Upper lobe of right lung (tissue), 1 donor: ENCODE measurements around the gene YOD1. TPM values are rescaled to one million over a fixed set of nuclear protein-coding genes. Genes with fewer than 3 reads are reported as not detected.

Experiments used
- ATAC-seq: fragments of 200-7000 bp; cut with Tn5 transposase; one replicate; pipeline ENCODE4 v1.9.1; 2020; ENCODE audit warnings: mild to moderate bottlenecking, moderate library complexity
- DNase-seq: peaks from one replicate; pipeline ENCODE4 v3.0.0-alpha.2; 2020
- H3K27ac ChIP-seq: fragments of 200-600 bp; one replicate; pipeline ENCODE4 v1.8.0; 2022
- H3K27me3 ChIP-seq: fragments of 200-600 bp; one replicate; pipeline ENCODE4 v1.8.0; 2022; ENCODE audit warnings: mild to moderate bottlenecking
- H3K36me3 ChIP-seq: fragments of 200-600 bp; one replicate; pipeline ENCODE4 v1.8.0; 2022
- H3K4me1 ChIP-seq: fragments of 200-600 bp; one replicate; pipeline ENCODE4 v1.8.0; 2022
- H3K4me3 ChIP-seq: fragments of 200-600 bp; one replicate; pipeline ENCODE4 v1.8.0; 2022; ENCODE audit warnings: mild to moderate bottlenecking
- H3K9me3 ChIP-seq: fragments of 200-600 bp; one replicate; pipeline ENCODE4 v1.8.0; 2022
- intact Hi-C: fragments of 100-400 bp; cut with DNase I; formaldehyde crosslinking; loops from one replicate; pipeline ENCODE4 v1.11.0; 2022
- total RNA-seq: library from RNA; stranded (reverse); fragmentation: NEBNext Ultra II Directional; extraction: Animal tissue kit (Norgen Biotek cat#: 25700); gene quantifications from one replicate; pipeline ENCODE4 v1.2.1, GENCODE V29; 2021
- TF ChIP-seq, protein P1 (sequence below): fragments of 200-600 bp; IDR thresholded peaks from one replicate; pipeline ENCODE4 v1.8.0; 2022; ENCODE audit warnings: antibody characterized with exemption
- donor health status: DM: no; HTN: yes; CAD: no; lungs with severe emphysema.

YOD1 gene
- total RNA-seq, 1 donor from 2014 or later, result 7.0 TPM

DNA sequence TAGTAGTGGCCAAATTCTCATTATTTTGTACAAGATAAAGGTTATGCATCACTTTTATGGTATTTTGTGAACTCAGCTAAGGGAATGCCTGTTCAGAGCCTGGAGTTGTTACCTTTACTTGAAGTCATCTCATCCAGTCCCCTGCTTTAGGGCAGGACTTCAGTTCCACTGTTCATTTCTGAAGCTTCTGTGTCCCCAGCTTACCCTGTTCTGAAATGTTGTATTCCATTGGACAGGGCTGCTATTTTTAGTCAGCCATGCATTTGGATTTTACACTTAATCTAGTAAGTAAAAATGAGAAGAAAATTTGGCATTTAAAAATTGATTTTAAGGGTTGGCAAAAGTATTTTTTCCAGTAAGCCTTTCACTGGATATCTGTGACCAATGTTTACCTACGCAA lies 26.0 kb upstream of the YOD1 start:
- Histone ChIP-seq H3K4me3 (no peak overlapping the region), H3K27ac (no peak overlapping the region), H3K27me3 (no peaks in the 10 kb centered on the region), H3K9me3 (no peaks in the 10 kb centered on the region), H3K4me1 (peaks cover 4% of the 10 kb centered on the region), H3K36me3 (peaks cover 18% of the 10 kb centered on the region)
- ATAC-seq (no peak), DNase-seq (no peak)
- TF ChIP-seq, protein P1, sequence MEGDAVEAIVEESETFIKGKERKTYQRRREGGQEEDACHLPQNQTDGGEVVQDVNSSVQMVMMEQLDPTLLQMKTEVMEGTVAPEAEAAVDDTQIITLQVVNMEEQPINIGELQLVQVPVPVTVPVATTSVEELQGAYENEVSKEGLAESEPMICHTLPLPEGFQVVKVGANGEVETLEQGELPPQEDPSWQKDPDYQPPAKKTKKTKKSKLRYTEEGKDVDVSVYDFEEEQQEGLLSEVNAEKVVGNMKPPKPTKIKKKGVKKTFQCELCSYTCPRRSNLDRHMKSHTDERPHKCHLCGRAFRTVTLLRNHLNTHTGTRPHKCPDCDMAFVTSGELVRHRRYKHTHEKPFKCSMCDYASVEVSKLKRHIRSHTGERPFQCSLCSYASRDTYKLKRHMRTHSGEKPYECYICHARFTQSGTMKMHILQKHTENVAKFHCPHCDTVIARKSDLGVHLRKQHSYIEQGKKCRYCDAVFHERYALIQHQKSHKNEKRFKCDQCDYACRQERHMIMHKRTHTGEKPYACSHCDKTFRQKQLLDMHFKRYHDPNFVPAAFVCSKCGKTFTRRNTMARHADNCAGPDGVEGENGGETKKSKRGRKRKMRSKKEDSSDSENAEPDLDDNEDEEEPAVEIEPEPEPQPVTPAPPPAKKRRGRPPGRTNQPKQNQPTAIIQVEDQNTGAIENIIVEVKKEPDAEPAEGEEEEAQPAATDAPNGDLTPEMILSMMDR, result no peak
- intact Hi-C loops, result no loop called here

- H3K27ac ChIP-seq, result no peak overlapping the region
- H3K9me3 ChIP-seq, result no peaks in the 10 kb centered on the region
- ATAC-seq, result no peak
- DNase-seq, result no peak
- H3K27me3 ChIP-seq, result no peaks in the 10 kb centered on the region
- H3K36me3 ChIP-seq, result peaks cover 25% of the 10 kb centered on the region
- TF ChIP-seq, protein P1, result no peak
- no peak overlapping the region for H3K4me3 ChIP-seq
- intact Hi-C loops, result no loop called here
- H3K4me1 ChIP-seq, result peaks cover 4% of the 10 kb centered on the region
These were observed 25.4 kb upstream of the YOD1 start for GRCh38 chr1:207076181-207076955.

DNA sequence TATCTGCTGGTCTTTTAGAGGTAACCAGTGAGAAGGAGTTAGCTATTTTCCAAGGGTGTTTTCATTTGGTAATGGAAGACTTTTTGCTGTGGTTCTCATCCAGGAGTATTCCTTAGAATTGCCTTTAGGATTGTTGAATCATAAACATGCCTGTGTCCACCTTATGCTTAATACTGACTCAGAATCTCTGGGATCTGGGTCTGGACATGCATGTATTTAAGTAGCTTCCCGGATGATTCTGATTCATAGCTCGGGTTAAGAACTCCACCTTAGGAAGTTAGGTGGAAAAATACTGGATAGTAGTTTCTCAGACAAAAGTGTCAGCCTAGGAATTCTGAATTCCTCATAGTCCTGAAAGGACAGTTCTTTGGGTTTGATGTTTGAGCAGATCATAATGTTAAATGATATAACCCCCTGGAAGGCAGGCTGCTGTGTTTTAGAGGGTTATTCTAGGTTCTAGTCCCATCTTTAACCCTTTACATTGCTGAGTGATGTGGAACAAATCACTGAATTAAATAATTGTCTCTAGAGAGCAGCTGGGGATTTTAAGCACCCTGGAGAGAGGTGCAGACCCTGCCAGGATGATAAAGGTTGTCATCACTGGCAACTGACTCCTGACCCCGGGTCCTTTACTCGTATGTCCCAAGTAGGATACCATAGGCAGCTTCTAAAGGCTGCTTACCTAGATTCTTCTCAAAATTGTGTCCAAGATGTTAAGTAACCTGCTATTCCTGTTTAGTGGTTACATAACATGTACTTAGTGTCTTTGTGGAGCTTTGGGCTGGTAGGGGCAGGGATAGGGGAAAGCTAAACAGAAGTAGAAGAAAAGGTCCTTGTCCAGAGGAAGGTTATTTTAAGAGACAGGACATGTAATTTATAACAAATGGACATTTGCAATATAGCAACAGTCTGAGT lies 23.2 kb upstream of the YOD1 start:
- intact Hi-C loops, result no loop called here
- H3K9me3 ChIP-seq, result no peaks in the 10 kb centered on the region
- peaks cover 46% of the 10 kb centered on the region for H3K36me3 ChIP-seq
- no peaks in the 10 kb centered on the region for H3K27me3 ChIP-seq
- DNase-seq, result no peak
- H3K4me1 ChIP-seq, result peaks cover 6% of the 10 kb centered on the region
- TF ChIP-seq, protein P1, result no peak
- H3K4me3 ChIP-seq, result no peak overlapping the region
- no peak for ATAC-seq
- no peak overlapping the region for H3K27ac ChIP-seq

- H3K9me3 ChIP-seq, result no peaks in the 10 kb centered on the region
- DNase-seq, result no peak
- no peak overlapping the region for H3K27ac ChIP-seq
- intact Hi-C loops, result no loop called here
- H3K27me3 ChIP-seq, result no peaks in the 10 kb centered on the region
- no peak for ATAC-seq
- H3K4me1 ChIP-seq, result peaks cover 7% of the 10 kb centered on the region
- peaks cover 61% of the 10 kb centered on the region for H3K36me3 ChIP-seq
- TF ChIP-seq, protein P1, result no peak
- no peak overlapping the region for H3K4me3 ChIP-seq
These were observed 21.2 kb upstream of the YOD1 start for GRCh38 chr1:207072233-207072632.

GRCh38 chr1:207071426-207071825 lies 20.4 kb upstream of the YOD1 start:
- H3K4me1 ChIP-seq, result peaks cover 7% of the 10 kb centered on the region
- H3K4me3 ChIP-seq, result no peak overlapping the region
- DNase-seq, result no peak
- intact Hi-C loops, result no loop called here
- no peak for ATAC-seq
- TF ChIP-seq, protein P1, result no peak
- no peaks in the 10 kb centered on the region for H3K27me3 ChIP-seq
- H3K36me3 ChIP-seq, result peaks cover 68% of the 10 kb centered on the region
- H3K9me3 ChIP-seq, result no peaks in the 10 kb centered on the region
- H3K27ac ChIP-seq, result no peak overlapping the region
